ENCODE data around the gene HHAT. TPM values are rescaled to one million over a fixed set of nuclear protein-coding genes. Genes with fewer than 3 reads are reported as not detected.

HHAT gene
- total RNA-seq, 1 experiment from 2014 or later = 10.0 TPM

DNA sequence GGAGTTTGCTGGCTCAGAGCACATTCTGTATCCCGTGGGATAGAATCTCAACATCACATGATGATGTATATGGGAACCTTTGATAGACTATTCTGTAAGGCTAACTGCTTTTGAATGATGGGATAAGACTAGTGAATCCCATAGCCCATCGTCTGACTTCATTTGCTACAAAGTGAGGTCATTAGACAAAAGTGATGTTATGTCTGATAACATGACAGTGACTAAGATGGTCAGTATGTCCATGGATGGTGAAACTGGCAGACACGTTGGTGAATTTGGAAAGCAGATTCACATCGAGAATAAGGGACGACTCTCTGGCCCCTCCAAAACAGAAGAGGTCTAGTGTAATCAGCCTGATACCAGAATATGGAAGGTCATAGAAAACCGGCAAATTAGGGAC, 108.4 kb downstream of the HHAT start:
- no peaks in the 10 kb centered on the region for H3K36me3 ChIP-seq
- peak overlapping the region; percentile 93; the same call in 1 of the 2 replicates for H3K27ac ChIP-seq
- no peak for DNase-seq (ENCODE audit: low read depth in 1 of 2, low spot score in 2 of 2)
- H3K4me3 ChIP-seq = no peak overlapping the region
- no peaks in the 10 kb centered on the region for H3K27me3 ChIP-seq (replicated peaks)
- H3K4me1 ChIP-seq (replicated peaks) = peaks cover 43% of the 10 kb centered on the region
- H3K9me3 ChIP-seq (replicated peaks) = no peaks in the 10 kb centered on the region

DNA sequence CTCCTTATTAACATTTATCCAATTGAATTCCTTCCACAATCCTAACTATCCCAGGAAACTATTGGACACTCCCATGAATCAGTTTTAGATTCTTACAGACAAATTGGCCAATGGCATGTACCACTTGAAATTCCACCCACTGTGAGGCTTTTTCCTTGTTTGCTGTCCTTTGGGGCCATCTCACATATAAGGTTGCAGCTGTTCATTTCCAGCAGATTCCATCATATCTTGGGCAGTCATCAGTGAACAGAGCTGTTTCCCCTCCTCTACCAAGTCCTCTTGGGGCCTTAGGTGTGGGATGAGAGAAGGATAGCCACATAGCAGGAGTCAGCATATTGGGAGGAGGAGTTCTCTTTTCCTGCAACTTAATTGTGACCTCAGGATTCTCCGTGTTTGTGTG, 109.1 kb downstream of the HHAT start:
- DNase-seq (ENCODE audit: low read depth in 1 of 2, low spot score in 2 of 2) = peak in 1 of 2 experiments; percentile 9
- Histone ChIP-seq H3K4me3 (no peak overlapping the region), H3K9me3 (replicated peaks) (no peaks in the 10 kb centered on the region), H3K27ac (peak overlapping the region; percentile 93), H3K4me1 (replicated peaks) (peaks cover 43% of the 10 kb centered on the region), H3K27me3 (replicated peaks) (no peaks in the 10 kb centered on the region), H3K36me3 (no peaks in the 10 kb centered on the region)

DNA sequence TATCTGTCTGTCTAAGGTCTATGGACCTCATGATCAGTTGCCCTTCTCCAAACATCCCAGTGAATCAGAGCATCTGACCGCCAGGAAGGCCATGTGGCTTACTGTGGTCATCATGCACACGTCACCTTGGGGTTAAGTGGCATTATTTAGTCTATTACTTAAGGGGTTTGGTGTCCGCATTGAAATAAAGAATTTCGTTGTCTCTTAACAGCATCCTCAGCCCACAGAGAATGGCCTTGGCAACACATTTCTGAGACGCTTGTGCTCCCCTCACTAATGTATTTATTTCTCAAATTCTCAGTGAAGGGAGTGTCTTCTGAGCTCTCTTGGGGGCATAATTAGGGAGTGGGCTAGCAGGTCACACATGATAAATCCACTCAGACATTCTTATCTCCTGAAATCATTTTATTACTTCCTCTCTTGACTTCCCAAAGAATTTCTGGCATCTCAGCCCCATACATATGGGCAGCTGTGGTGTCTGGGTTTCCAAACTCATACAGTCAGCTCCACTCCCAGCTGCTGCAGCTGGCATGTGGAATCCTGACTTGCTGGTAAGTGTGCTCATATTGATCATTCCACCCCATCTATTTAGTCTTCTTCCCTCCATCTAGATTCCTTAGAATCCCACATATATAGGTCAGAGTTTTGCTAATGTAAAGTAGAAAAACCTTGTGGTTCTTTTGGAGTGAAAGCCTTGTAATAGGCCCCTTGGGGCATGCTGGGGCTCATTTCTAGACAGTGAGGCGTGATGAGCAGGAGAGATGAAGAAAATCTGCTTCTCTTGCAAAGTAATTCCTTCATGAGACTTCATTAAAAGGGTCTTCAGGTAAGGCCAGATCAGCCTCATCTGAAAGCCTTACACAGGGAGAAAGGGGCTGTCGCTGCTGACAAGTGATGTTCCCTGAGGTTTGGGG, 110.5 kb downstream of the HHAT start:
- H3K36me3 ChIP-seq = no peaks in the 10 kb centered on the region
- DNase-seq (ENCODE audit: low read depth in 1 of 2, low spot score in 2 of 2) = peak; percentile 91 to 98

DNA sequence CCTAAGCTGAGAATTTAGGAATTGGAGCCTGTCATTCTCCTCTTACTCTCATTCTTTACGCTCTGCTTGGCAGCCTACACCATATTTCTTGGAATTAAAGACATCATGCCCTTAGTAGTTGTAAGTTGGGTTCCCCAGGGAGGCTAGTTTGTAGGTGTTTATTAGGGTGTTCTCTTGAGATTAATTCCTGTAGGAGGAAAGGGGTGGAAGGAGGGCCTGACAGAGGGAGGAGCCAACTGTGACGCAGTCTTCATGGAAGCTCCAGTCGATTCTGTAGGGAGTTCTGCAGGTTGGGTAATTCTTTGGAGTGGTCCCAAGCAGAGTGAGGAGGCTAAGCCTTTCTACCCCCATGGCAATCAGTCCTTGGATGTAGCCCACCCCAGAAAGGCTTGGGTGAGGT, 111.4 kb downstream of the HHAT start:
- Histone ChIP-seq H3K27ac (peak overlapping the region; percentile 93), H3K4me1 (replicated peaks) (peaks cover 43% of the 10 kb centered on the region), H3K27me3 (replicated peaks) (no peaks in the 10 kb centered on the region), H3K4me3 (no peak overlapping the region), H3K9me3 (replicated peaks) (no peaks in the 10 kb centered on the region), H3K36me3 (no peaks in the 10 kb centered on the region)
- no peak for DNase-seq (ENCODE audit: low read depth in 1 of 2, low spot score in 2 of 2)

More for the DNA sequence above, 110.5 kb downstream of the HHAT start:
- H3K4me1 ChIP-seq (replicated peaks) = peaks cover 43% of the 10 kb centered on the region
- no peak overlapping the region for H3K4me3 ChIP-seq
- H3K27ac ChIP-seq = peak overlapping the region; percentile 93
- H3K27me3 ChIP-seq (replicated peaks) = no peaks in the 10 kb centered on the region
- no peaks in the 10 kb centered on the region for H3K9me3 ChIP-seq (replicated peaks)

DNA sequence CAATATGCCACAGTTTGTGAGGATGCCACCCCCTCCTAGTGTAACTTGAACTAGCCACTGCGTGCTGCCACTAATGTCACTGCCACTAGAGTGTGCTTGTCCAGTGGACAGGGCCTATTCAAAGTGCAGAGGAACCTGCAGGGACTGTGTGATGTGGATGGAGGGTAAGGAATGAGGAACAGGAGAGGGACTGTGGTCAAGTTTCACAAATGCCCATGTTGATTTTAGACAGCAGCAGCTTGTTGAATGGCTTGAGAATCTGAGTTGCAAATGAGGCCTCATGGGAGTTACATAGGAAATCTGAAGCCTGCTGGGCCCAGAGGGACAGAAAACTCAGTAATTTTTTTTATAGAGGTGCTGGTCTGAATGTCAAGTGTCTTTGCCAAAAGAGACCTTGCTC, 112.3 kb downstream of the HHAT start:
- Histone ChIP-seq H3K4me1 (replicated peaks) (peaks cover 45% of the 10 kb centered on the region), H3K27ac (peak overlapping the region; percentile 93), H3K36me3 (no peaks in the 10 kb centered on the region), H3K27me3 (replicated peaks) (no peaks in the 10 kb centered on the region), H3K4me3 (no peak overlapping the region), H3K9me3 (replicated peaks) (no peaks in the 10 kb centered on the region)
- no peak for DNase-seq (ENCODE audit: low read depth in 1 of 2, low spot score in 2 of 2)

DNA sequence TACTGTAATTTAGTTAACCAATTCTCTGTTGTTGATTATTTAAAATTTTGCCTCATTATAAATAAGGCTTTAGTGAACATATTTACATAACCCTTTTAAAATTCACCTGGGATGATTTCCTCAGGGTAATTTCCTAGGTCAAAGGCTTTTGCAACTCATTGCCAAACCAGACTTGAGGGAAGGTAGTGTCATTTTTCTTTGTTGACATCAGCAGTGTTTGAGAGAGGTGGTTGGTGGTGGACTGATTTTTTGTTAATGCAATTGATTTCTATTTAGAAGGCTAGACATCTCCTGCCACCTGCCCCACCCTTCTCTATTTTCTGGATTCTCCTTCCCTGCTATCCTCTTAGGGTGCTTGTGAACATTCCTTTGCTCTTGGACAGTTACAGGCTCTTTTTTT, 116.8 kb downstream of the HHAT start:
- H3K36me3 ChIP-seq = no peaks in the 10 kb centered on the region
- H3K27me3 ChIP-seq (replicated peaks) = no peaks in the 10 kb centered on the region
- H3K4me1 ChIP-seq (replicated peaks) = peaks cover 19% of the 10 kb centered on the region
- no peak overlapping the region for H3K4me3 ChIP-seq
- no peak for DNase-seq (ENCODE audit: low read depth in 1 of 2, low spot score in 2 of 2)
- no peaks in the 10 kb centered on the region for H3K9me3 ChIP-seq (replicated peaks)
- H3K27ac ChIP-seq = no peak overlapping the region

DNA sequence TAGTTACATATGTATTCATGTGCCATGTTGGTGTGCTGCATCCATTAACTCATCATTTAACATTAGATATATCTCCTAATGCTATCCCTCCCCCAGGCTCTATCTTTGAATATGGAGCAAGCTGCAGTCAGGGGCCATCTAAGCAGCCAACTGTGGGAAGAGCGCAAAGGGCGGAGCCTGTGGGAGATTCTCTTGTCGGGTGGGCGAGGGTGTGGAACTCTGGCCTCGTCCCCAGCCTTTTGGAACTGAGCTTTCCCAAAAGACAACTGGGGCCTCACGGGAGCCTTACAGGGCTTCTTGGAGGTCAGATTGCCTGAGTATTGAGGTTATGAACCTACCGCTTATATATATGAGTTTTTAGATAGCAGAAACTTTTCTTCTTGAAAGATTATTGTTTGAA, 117.2 kb downstream of the HHAT start:
- H3K9me3 ChIP-seq (replicated peaks) = no peaks in the 10 kb centered on the region
- no peak overlapping the region for H3K4me3 ChIP-seq
- peaks cover 14% of the 10 kb centered on the region for H3K4me1 ChIP-seq (replicated peaks)
- DNase-seq (ENCODE audit: low read depth in 1 of 2, low spot score in 2 of 2) = no peak
- H3K27ac ChIP-seq = no peak overlapping the region
- no peaks in the 10 kb centered on the region for H3K36me3 ChIP-seq
- no peaks in the 10 kb centered on the region for H3K27me3 ChIP-seq (replicated peaks)

DNA sequence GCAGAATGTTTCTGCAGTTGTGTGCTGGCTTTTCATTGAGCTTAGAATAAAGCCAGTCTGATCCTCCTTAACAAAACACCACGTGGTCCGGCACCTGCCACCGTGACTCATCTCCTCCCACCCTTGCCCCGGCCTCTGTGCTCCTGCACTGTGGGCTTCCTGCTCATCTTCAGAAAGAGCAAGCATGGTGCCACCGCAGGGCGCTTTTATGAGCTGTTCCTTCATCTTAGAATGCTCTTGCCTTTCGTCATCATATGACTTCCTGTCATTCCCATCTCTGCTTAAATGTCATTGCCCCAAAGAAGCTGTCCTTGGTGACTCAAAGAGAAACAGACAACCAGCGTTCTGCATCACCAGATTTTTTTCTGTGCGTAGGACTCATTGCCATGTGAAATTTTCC, 117.8 kb downstream of the HHAT start:
- H3K27ac ChIP-seq = no peak overlapping the region

DNA sequence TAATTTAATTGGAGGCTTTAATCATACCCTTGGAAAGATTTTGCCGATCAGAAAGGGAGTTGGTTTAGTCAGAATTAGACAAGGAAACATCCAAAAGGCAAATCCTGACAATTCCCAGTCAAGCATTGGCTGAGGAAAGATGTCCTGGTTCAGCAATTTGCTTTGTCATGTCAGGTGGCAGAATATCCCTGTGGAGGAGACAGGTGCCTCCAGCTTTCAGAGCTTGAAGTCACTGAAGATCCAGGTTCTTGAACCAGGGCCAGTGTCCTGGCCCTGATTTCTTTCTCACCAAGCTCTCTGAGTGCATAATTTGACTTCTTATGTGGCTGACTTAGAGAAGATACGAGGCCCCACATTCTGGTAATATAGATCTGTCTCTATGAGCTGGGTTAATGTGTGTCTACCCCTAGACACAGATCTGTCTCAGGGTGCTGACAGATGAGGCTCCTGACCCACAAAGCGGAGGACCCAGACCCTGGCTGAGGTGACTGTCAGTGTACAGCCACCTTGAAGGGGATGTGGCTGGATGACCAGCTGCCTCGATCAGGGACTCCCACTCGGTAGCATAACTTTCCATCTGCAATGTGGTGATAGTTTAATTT, 118.9 kb downstream of the HHAT start:
- Histone ChIP-seq H3K9me3 (replicated peaks) (no peaks in the 10 kb centered on the region), H3K27me3 (replicated peaks) (no peaks in the 10 kb centered on the region; the same call in 1 of the 2 replicates), H3K27ac (no peak overlapping the region), H3K36me3 (no peaks in the 10 kb centered on the region), H3K4me1 (replicated peaks) (peaks cover 10% of the 10 kb centered on the region), H3K4me3 (no peak overlapping the region)
- no peak for DNase-seq (ENCODE audit: low read depth in 1 of 2, low spot score in 2 of 2)

More for the DNA sequence above, 117.8 kb downstream of the HHAT start:
- no peaks in the 10 kb centered on the region for H3K36me3 ChIP-seq
- no peaks in the 10 kb centered on the region for H3K27me3 ChIP-seq (replicated peaks)
- DNase-seq (ENCODE audit: low read depth in 1 of 2, low spot score in 2 of 2) = peak; percentile 13 to 50
- H3K9me3 ChIP-seq (replicated peaks) = no peaks in the 10 kb centered on the region
- H3K4me3 ChIP-seq = no peak overlapping the region
- peaks cover 10% of the 10 kb centered on the region for H3K4me1 ChIP-seq (replicated peaks)

DNA sequence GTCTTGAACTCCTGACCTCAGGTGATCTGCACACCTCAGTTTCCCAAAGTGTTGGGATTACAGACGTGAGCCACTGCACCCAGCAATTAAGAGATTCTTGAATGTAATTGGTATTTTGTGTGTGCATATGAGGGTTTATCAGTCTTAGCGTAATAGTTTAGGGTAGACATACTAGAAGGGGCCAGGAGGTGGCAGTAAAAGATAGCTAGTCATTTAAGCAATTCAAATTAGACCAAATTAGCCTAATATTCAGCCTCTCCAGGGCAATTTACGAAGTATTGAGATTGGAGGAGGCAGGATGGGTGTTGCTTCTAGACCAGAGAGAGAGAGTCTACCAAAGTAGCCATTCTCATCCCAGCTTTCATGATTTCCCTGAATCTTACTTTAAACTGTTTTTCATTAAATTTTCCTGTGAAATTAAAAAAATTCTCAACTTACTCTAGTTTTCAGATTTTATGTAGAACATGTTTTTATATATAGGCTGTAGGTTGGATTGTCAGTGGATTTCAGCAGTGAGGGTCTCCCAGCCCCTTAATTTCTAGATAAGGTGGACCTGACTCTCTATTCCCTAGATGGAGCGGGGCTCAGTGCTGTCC, 119.7 kb downstream of the HHAT start:
- H3K27me3 ChIP-seq (replicated peaks) = no peaks in the 10 kb centered on the region; the same call in 1 of the 2 replicates
- no peaks in the 10 kb centered on the region for H3K9me3 ChIP-seq (replicated peaks)
- peaks cover 10% of the 10 kb centered on the region for H3K4me1 ChIP-seq (replicated peaks)
- no peaks in the 10 kb centered on the region for H3K36me3 ChIP-seq
- DNase-seq (ENCODE audit: low read depth in 1 of 2, low spot score in 2 of 2) = peak in 1 of 2 experiments; percentile 28
- H3K27ac ChIP-seq = no peak overlapping the region
- no peak overlapping the region for H3K4me3 ChIP-seq

DNA sequence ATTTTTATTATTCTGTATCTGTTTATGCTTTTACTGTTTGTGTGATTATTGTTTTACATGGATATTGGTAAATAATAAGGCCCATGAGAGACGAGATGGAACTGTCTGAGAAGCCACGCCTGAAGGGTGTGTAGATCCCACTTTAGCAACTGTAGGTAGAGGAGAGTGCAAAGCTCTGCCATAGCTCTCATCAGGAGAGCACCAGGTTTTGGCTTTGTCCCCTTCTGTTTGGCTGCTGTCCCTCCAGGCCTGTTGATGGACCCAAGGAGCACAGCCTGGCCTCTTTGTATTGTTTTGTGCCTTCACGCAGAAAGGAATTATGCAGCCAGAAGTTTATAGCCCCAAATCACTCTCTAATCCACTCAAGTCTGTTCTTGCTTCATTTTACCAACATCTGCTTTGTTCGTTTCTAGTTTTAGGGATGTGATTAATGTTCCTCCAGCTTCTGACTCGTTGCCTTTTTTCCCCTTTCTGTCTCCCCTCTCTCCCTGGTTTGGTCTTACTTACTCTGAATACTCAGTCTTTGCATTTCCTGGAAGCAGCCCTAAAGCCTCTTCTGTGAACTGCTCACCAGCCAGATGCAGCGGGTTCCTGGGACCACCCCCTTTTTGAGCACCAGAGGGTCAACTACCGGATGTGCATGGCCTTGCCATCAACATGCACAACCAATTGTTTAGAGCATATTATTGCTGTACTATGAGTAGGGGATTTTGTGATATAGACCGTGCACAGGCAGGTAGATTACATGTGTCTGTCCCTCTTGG, 127.3 kb downstream of the HHAT start:
- Histone ChIP-seq H3K9me3 (replicated peaks) (no peaks in the 10 kb centered on the region), H3K36me3 (no peaks in the 10 kb centered on the region), H3K4me1 (replicated peaks) (no peaks in the 10 kb centered on the region), H3K4me3 (no peak overlapping the region), H3K27ac (no peak overlapping the region), H3K27me3 (replicated peaks) (no peaks in the 10 kb centered on the region; the same call in 1 of the 2 replicates)
- DNase-seq (ENCODE audit: low read depth in 1 of 2, low spot score in 2 of 2) = no peak

DNA sequence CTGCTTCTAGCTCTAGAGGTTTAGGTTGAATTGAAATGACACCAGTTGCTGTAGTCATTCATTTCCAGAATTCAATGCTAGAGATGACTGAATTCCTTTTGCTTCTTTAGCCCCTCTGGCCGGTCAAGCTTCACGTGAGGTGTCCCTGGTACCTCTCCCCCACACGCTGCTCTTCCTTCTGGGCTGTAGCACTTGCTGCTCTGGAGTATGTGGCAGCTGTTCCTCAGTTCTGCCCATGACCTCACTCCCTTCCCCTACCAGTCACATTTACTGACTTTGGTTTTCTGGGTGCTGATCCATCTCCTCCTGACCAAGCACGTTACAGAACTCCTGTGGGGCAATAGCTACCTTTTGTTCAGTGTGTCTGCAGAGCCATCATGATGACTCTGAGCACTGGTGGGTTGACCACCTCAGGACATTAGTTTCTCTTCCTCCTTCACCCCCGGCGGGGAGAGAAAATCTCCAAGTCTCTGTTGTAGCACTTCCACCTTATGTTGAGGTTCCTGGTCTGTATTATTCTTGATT, 128.1 kb downstream of the HHAT start:
- DNase-seq (ENCODE audit: low read depth in 1 of 2, low spot score in 2 of 2) = no peak
- Histone ChIP-seq H3K9me3 (replicated peaks) (no peaks in the 10 kb centered on the region), H3K27ac (no peak overlapping the region), H3K4me1 (replicated peaks) (no peaks in the 10 kb centered on the region), H3K27me3 (replicated peaks) (no peaks in the 10 kb centered on the region; the same call in 1 of the 2 replicates), H3K36me3 (no peaks in the 10 kb centered on the region), H3K4me3 (no peak overlapping the region)

DNA sequence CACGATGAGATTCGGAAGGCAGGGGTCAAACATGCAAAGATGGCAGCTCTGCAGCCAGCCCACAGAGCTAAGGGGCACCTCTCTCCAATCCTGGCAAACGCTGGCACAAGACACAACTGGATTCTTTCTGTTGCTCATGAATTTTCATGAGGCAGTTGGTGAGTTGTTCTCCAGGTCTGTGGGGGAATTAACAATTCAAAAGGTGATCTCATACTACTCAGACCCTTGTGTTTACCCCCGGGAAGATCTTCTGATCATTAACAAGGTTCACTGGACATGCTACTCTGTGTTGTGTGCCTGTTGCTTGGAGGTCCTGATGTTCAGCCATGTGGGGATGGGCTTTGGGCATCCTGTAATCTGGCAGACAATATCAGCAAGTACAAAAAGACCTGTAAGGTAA, 128.9 kb downstream of the HHAT start:
- H3K27me3 ChIP-seq (replicated peaks) = no peaks in the 10 kb centered on the region; the same call in 1 of the 2 replicates
- H3K27ac ChIP-seq = no peak overlapping the region
- H3K4me1 ChIP-seq (replicated peaks) = no peaks in the 10 kb centered on the region
- no peak for DNase-seq (ENCODE audit: low read depth in 1 of 2, low spot score in 2 of 2)
- no peaks in the 10 kb centered on the region for H3K9me3 ChIP-seq (replicated peaks)
- no peaks in the 10 kb centered on the region for H3K36me3 ChIP-seq
- H3K4me3 ChIP-seq = no peak overlapping the region

Measured in SJSA1 (cell line).